Uterine smooth muscle cell (primary cell): ENCODE measurements around the gene HIPK2. TPM values are rescaled to one million over a fixed set of nuclear protein-coding genes. Genes with fewer than 3 reads are reported as not detected.

ENCODE experiments used
- total RNA-seq: library from RNA; depleted of rRNA; stranded (reverse); fragments of >200 nt; gene quantifications from 2 replicates; pipeline ENCODE4 v1.2.3, GENCODE V29; 2014

Gene HIPK2
- total RNA-seq = 3.9 and 7.9 TPM in 2 replicates

DNA sequence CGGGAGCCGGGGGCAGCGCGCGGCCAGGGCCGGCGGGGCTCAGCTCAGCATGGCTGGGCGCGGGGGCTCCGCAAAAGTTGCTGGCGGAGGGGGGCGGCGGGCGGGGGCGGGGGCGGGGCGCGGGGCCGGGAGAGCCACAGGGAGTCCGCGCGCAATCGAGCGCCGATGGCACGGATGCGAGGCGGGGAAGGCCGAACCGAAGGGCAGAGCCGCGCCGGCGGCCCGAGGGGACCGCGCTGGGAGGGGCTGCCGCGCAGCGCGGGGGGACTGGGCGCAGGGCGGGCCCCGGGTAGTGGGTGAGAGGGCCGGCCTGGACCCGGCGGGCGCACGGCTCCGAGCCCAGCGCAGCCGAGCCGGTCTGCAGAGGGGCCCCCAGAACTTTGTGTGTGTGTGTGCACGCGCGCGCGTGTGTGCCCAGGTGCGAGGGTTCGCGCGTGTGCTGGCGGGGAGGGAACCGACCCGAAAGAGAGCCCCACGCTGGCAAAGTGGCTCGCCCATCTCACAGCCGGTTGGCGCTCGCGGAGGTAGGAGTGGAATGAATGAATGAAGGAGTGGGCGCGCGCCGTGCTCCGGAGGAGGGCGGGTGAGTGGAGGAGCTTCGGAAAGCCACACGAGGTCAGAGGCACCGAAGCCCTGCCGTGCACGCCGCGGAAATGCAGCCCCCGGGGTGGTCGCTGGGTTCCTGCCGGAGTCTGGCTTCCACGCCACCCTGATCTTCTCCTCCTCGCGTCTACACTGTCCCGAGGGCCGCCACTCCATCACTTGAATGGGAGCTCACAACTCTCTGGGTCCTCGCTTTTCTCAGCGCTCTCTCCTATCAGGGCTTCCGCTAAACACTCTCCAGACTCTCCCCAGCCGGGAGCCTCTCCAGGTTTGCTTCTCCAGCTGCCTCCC lies at the start of gene HIPK2:
Gene HIPK2 (minus strand): TSS at position 51 of the 894 bp plus-strand sequence. CDS start 375 bp downstream, outside the sequence.

DNA sequence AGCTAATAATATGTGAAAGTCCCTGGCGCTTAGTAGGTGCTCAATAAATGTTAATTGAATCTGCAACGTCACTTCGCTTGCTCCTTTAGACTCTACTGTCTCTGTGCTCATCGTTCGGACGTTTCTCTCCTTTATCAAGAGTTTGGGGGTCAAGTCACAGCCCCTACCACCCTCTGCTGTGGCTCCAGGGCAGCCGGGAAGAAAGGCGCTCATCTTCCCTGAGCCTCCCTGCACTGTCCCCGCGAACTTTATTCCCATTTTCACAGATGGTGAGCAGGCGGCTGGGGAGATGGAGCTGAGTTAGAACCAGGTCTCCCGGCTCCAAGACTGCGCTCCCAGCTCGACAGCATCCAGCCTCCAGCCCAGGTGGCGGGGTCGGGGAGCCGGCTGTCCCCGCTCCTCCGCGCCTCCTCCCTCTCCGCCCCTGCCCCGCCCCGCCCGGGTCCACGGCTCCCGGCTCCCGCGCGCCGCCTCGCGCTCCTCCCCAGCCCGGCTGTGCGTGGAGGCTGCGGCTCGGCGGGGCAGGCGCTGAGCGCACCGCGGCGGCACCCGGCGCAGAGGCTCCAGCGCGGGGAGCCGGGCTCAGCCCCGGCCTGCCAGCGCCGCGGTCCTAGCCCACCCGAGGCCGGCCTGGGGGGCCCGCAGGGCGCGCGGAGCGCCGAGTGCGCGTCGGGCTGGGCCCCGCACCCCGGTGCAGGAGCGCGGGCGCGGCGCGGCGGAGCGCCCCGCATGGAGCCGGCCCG lies 254.4 kb downstream of the HIPK2 start, which contains the start of gene CLEC2L:
Gene CLEC2L (plus strand): TSS at position 487 of the 743 bp plus-strand sequence. CDS start 243 bp downstream, at position 730.

Other genes with a start within 250 kb of the HIPK2 start
- 0.62 TPM in 1 of 2 replicates, not detected in the other for gene TBXAS1, start 51.3 kb upstream of the HIPK2 start, total RNA-seq